ENCODE measurements around the gene TTC39C.

DNA sequence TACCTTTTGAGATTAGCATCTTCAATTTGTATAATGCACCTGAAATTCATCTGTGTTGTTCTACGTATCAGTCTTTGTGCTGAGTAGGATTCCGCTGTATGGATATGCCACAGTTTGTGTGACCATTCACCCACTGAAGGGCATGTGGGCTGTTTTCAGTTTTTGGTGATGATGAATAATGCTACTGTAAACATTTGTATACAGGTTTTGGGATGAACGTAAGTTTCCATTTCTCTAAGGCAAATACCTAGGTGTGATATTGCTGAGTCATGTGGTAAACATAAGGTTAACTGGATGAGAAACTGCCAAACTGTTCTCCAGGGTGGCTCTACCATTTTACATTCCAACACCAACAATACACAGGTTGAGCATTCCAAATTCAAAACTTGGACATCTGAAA, 159.4 kb downstream of the TTC39C start:
- TF ChIP-seq RAD21 (conservative IDR thresholded peaks at IDR 0.05 in 1 of 2, IDR thresholded peaks at IDR 0.05 in 1 of 2) (no peak), POLR2A (IDR thresholded peaks at IDR 0.05; ENCODE audit: low read length) (no peak), ZC3H11A (IDR thresholded peaks at IDR 0.05) (no peak)
- TF ChIP-seq, protein P1, sequence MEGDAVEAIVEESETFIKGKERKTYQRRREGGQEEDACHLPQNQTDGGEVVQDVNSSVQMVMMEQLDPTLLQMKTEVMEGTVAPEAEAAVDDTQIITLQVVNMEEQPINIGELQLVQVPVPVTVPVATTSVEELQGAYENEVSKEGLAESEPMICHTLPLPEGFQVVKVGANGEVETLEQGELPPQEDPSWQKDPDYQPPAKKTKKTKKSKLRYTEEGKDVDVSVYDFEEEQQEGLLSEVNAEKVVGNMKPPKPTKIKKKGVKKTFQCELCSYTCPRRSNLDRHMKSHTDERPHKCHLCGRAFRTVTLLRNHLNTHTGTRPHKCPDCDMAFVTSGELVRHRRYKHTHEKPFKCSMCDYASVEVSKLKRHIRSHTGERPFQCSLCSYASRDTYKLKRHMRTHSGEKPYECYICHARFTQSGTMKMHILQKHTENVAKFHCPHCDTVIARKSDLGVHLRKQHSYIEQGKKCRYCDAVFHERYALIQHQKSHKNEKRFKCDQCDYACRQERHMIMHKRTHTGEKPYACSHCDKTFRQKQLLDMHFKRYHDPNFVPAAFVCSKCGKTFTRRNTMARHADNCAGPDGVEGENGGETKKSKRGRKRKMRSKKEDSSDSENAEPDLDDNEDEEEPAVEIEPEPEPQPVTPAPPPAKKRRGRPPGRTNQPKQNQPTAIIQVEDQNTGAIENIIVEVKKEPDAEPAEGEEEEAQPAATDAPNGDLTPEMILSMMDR (IDR thresholded peaks at IDR 0.05): no peak
- TF ChIP-seq, protein P2, sequence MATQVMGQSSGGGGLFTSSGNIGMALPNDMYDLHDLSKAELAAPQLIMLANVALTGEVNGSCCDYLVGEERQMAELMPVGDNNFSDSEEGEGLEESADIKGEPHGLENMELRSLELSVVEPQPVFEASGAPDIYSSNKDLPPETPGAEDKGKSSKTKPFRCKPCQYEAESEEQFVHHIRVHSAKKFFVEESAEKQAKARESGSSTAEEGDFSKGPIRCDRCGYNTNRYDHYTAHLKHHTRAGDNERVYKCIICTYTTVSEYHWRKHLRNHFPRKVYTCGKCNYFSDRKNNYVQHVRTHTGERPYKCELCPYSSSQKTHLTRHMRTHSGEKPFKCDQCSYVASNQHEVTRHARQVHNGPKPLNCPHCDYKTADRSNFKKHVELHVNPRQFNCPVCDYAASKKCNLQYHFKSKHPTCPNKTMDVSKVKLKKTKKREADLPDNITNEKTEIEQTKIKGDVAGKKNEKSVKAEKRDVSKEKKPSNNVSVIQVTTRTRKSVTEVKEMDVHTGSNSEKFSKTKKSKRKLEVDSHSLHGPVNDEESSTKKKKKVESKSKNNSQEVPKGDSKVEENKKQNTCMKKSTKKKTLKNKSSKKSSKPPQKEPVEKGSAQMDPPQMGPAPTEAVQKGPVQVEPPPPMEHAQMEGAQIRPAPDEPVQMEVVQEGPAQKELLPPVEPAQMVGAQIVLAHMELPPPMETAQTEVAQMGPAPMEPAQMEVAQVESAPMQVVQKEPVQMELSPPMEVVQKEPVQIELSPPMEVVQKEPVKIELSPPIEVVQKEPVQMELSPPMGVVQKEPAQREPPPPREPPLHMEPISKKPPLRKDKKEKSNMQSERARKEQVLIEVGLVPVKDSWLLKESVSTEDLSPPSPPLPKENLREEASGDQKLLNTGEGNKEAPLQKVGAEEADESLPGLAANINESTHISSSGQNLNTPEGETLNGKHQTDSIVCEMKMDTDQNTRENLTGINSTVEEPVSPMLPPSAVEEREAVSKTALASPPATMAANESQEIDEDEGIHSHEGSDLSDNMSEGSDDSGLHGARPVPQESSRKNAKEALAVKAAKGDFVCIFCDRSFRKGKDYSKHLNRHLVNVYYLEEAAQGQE (IDR thresholded peaks at IDR 0.05): no peak
- TF ChIP-seq, protein P3, sequence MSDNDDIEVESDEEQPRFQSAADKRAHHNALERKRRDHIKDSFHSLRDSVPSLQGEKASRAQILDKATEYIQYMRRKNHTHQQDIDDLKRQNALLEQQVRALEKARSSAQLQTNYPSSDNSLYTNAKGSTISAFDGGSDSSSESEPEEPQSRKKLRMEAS (IDR thresholded peaks at IDR 0.05): no peak
